LHCN-M2 (cell line): ENCODE data around the gene CCT6A. TPM values are rescaled to one million over a fixed set of nuclear protein-coding genes. Genes with fewer than 3 reads are reported as not detected.
"Not testable (repeated sequence)": the region's sequence is repeated elsewhere in the genome, so short reads cannot be mapped to it uniquely, and the experiment has no call there.

Source experiments
- DNase-seq: peaks from one replicate; pipeline ENCODE4 v3.0.0-alpha.2; 2012; ENCODE audit warnings: low read depth
- polyA plus RNA-seq: library from polyadenylated mRNA; unstranded; fragments of >200 nt; gene quantifications from one replicate; pipeline ENCODE4 v1.2.1, GENCODE V29; 2012; ENCODE audit warnings: missing spikeins
- total RNA-seq: library from RNA; depleted of rRNA; stranded (reverse); fragments of >200 nt; gene quantifications from 2 replicates; pipeline ENCODE4 v1.2.3, GENCODE V29; 2014; rRNA removed

CCT6A gene, protein sequence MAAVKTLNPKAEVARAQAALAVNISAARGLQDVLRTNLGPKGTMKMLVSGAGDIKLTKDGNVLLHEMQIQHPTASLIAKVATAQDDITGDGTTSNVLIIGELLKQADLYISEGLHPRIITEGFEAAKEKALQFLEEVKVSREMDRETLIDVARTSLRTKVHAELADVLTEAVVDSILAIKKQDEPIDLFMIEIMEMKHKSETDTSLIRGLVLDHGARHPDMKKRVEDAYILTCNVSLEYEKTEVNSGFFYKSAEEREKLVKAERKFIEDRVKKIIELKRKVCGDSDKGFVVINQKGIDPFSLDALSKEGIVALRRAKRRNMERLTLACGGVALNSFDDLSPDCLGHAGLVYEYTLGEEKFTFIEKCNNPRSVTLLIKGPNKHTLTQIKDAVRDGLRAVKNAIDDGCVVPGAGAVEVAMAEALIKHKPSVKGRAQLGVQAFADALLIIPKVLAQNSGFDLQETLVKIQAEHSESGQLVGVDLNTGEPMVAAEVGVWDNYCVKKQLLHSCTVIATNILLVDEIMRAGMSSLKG
- total RNA-seq = 318 and 320 TPM in 2 replicates
- 153 TPM for polyA plus RNA-seq

DNA sequence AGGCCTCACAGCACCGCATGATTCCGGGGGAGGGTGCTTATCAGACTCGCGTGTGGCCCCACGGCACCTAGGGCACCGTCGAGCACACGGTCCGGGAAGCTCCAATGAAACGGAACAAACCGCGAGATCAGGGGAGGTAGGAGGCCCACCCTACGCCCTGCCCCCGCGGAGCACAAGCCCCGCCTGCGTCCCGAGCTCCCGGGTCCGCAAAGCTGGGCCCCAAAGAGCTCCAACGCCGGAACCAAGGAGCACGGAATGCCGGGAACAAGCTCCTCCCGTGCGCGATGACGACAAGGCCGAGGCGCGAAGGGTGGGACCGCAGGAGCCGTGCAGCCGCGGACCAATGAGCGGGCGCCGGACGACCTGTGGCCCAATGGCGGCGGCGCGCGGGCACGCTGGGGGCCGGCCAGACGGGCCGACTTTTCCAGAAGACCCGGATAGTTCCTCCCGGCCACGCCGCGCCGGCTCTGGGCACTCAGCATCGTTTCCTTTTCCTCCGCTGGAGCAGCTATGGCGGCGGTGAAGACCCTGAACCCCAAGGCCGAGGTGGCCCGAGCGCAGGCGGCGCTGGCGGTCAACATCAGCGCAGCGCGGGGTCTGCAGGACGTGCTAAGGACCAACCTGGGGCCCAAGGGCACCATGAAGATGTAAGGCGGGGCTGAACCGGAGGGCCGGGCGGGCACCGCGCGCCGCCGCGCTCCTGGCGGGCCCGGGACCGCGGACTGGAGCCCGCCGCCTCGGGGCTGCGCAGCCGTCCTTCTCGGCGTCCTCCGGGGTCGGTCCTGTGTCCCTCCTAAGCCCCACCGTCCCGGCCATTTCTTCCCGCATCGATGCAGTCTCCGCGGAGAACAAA lies at the start of gene CCT6A, which contains the start of gene PSPH:
Gene CCT6A, plus strand, starts transcription at position 427 of the 853 bp plus-strand sequence. Its CDS starts 84 bp downstream, at position 511.
Gene PSPH, minus strand, starts transcription at position 106 of the 853 bp plus-strand sequence. CDS start 30,232 bp downstream, outside the sequence.
- DNase-seq = peak; percentile 99

DNA sequence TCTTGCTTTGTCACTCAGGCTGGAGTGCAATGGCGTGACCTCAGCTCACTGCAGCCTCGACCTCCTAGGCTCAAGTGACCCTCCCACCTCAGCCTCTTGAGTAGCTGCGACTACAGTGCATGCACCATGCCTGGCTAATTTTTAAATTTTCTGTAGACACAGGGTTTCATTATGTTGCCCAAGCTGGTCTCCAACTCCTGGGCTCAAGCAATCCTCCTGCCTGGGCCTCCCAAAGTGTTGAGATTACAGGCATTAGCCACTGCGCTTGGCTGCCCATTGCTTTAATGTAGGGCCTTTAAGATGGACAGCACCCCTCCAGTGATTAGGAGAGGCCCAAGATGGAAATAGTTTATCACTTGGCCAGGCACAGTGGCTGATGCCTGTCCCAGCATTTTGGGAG lies 47.8 kb upstream of the CCT6A start:
- DNase-seq = no peak

DNA sequence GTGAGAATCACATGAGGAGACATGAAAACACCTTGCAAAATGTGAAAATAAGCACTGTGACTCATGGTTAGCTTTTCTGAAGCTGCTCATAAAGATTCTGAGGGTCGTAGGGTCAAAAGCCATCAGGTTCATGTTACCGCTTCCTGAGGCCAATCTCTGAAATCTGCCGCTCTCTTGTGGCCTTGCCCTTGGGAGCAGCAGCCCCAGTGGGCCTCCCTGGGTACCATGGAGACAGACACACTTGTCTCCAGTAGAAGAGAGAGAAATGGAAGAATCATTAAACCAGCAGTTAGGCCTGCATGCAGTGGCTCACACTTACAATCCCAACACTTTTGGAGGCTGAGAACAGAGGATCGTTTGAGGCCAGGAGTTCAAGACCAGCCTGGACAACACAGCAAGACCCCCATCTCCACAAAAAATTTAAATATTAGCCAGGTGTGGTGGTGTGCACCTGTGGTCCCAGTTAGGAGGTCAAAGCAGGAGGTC lies 44.4 kb upstream of the CCT6A start:
- DNase-seq = peak; percentile 28

DNA sequence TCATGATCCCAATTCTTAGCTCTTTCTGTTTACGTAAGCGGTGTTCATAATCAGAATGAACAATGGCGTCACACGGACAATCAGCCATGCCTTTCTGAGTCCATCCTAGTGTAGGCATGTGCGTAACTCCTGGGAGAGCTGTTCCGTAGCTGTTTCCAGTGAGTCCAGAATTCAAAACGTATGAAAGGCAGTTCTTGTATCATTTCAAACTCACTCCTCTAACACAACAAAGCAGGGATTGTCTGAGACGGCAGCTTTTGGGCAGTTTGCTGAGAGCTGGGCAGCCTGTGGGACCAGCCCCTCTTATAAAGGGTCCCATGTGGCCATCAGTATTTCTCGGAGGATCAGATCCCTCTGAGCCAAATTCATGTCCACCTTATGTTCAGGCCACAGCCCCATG lies 43.7 kb upstream of the CCT6A start:
- no peak for DNase-seq

DNA sequence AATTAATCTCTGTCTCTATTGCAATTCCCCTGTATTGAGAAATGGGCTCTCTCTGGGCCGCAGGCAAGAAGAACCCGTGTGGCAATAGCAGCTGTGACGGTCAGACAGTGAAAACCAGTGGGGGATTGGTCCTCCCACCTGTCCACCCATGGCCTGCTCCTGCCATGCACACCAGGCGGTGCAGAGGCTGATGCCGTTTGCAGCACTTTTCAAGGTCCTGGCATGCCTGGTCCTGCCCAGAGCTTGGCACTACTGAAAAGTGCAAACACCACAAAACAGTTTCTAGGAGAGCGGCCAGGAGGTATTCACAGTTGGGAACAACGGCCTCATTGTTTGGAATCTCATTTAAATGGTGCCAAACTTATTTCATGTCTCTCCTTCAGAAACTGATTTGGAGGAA lies 41.9 kb upstream of the CCT6A start:
- DNase-seq = no peak

DNA sequence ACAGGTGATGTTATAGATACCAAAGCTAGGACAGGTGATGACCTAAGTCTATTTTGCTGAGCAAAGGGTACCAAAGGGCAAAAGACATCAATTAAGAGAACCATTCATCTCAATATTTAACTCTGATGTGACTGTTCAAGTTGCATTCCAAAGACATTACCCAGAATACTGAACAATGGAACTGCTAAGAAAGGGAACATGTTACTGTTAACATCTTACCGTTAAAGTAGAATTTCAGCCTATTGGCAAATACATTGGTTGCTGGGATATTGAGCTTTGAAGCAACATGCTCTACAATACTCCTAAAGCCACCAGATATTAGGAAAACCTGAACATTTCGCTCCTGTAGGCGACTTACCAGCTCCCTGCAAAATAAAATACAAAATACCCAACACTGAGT lies 34.5 kb upstream of the CCT6A start:
- DNase-seq = not testable (repeated sequence)

DNA sequence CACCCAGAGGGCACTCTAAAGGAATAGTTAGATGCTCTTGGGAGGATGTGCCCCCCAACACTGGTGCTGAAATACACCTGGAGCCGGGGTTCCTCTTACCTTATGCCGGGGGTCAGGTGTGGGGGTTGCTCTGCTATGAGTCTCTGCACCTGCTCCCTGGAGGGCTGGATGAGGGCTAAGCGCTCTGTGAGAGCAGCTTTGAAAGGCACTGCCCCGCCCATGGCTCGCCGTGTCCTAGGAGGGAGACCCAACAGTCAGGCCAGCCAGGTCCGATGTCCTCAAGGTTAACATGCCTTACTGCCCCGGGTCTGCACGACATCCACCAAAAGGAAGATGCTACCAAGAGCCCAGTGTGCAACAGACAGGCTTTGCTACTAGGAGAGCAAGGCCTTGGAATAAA lies 32.1 kb upstream of the CCT6A start:
- no peak for DNase-seq

DNA sequence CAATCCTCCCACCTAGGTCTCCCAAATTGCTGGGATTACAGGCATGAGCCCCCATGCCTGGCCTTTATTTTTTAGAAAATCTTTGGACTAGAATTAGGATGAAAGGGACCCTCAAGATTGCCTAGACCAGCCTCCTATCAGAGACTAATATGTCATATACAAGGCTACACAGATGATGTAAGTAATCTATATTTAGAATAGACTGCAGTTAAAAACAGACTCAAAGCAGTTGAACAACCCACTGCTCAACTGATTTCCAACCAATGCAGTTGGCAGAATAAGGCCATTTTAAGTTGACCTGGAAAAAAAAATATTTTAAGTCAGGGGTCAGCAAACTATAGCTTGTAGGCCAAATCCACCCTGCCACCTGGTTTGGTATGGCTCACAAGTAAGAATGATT lies 28.1 kb upstream of the CCT6A start:
- DNase-seq = no peak

DNA sequence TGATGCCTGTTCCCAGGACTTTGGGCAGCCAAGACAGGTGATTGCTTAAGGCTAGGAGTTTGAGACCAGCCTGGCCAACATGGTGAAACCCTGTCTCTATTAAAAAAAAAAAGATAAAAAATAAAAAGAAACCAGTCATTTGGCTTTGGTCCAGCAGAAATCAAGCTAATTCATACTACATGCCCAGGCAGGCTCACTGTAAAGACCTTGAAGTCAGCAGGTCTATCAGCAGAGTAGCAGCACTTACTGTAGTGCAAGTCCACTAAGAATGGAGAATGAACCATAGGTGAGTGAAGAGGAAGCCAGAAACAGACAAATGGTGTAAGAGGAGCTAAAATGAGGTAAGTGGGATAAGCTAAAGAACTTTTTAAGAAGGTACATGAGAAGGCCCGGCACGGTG lies 25.0 kb upstream of the CCT6A start:
- DNase-seq = no peak

DNA sequence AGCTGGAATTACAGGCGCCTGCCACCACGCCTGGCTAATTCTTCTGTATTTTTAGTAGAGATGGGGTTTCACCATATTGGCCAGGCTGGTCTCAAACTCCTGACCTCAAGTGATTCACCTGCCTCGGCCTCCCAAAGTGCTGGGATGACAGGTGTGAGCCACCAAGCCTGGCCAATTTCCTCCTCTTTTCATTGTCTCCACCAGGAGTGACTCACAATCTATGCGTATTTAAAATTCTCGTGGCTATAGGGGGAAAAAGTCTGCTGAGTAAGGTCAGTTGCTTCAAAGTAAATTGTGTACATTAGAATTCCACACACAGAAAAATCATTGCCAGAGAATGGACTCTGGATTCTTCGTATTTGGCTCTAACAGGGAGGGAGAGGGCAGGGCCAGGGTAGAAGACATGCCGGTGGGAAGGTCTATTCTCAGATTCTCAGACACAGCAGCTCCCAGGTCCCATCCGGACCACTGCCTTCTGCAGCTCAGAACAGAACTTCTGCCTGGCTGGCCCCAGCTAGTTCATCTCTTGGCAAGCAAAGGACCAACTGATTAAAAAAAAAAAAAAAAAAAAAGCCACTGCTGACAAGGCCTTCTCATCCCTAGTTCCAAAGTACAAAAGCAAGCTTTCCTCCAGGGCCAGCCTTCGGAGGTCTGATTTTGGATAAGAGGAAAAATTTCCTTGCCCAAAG lies 22.5 kb upstream of the CCT6A start:
- DNase-seq = peak; percentile 29

DNA sequence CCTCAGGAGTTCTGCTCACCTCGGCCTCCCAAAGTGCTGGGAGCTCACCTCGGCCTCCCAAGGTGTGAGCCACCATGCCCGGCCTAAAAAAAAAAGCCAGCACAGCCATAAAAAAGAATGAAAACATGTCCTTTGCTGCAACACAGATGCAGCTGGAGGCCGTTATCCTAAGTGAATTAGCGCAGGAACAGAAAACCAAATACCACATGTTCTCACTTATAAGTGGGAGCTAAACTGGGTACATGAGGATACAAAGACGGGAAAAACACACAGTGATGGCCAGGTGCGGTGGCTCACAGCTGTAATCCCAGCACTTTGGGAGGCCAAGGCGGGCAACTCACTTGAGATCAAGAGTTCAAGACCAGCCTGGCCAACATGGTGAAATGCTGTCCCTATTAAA lies 21.2 kb upstream of the CCT6A start:
- no peak for DNase-seq

DNA sequence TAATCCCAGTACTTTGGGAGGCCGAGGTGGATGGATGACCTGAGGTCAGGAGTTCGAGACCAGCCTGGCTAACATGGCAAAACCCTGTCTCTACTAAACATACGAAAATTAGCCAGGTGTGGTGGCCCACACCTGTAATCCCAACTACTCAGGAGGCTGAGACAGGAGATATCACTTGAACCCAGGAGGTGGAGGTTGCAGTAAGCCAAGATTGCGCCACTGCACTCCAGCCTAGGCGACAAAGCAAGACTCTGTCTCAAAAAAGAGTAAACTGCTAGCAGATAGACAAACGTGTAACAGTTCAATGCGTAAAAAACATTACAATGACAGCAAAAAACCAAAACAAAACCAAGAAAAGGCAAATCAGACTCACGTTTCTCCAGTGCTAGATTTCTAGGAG lies 20.0 kb upstream of the CCT6A start:
- DNase-seq = not testable (repeated sequence)

DNA sequence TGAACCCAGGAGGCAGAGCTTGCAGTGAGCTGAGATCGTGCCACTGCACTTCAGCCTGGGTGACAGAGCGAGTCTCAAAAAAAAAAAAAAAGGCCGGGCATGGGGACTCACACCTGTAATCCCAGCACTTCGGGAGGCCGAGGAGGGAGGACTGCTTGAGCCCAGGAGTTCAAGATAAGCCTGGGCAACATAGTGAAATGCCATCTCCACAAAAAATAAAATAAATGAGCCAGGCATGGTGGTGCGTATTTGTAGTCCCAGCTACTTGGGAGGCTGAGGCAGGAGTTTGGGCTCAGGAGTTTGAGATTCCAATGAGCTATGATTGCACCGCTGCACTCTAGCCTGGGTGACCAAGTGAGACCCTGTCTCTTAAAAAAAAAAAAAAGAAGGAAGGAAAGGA lies 19.0 kb upstream of the CCT6A start:
- DNase-seq = not testable (repeated sequence)

DNA sequence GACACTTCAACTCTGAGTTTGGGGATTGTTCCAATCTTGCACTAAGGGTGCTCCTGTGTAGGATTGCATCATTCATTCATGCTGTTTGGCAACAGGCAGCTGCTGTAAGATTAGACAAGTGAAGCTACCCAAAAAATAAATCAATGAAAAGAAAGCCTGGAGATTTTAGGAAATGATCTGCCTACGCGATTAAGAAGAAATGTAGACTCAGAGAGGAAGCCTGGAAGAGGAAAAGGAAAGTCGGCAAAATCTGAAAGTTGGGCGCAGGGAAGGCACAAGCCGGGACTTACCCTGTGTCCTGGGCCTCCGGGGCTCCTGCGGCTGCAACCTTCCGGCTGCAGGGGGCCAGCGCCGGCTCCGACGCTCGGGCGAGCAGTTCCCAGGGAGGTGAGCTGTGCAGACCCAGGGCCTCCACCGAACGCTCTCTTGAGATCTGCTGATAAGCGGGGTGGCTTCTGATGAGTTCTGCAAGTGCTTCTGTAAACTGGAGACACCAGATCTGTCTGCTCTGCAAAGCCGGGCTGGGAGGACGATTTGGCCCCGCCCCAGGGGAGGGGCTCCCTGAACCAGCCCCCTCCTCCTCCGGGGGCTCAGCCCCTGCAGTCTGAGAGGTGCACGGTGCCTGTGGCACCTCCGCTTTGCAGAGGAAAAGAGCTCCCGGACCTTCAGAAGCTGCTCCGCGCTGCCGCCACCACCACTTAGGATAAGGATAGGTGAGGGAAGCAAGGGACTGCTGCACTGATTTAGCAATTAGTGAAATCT lies 17.7 kb upstream of the CCT6A start:
- DNase-seq = peak; percentile 62

DNA sequence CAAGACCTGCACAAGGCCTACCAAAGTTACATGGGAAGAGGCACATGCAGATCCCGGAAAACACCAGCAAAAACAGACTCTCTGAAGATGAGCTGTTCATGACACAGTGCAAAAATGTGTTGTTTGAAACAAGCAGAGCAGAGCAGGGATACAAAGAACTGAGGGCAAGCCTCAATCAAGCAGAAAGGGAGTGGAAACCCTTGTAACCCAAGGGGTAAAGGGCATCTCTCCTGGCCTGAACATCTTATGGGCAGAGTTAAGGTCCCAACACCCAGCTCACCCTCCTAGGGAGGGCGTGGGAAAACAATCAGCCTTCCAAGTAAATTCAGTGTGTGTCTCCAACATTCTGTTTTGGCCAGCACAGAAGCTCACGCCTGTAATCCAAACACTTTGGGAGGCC lies 10.8 kb upstream of the CCT6A start:
- no peak for DNase-seq

DNA sequence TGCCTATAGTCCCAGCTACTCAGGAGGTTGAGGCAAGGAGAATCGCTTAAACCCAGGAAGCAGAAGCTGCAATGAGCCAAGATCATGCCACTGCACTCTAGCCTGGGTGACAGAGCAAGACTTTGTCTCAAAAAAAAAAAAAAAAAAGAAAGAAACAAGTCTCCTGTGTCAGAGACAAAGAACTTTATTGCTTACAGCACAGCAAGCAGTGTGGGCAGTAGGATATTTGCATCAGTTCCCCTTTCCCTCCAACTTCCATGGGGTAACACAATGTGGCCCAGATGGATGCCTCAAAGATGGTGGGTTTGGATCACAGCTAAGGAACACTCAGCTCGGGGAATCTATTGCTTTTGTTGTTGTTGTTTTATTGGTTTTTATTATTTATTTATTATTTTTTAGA lies 5.8 kb upstream of the CCT6A start:
- not testable (repeated sequence) for DNase-seq

DNA sequence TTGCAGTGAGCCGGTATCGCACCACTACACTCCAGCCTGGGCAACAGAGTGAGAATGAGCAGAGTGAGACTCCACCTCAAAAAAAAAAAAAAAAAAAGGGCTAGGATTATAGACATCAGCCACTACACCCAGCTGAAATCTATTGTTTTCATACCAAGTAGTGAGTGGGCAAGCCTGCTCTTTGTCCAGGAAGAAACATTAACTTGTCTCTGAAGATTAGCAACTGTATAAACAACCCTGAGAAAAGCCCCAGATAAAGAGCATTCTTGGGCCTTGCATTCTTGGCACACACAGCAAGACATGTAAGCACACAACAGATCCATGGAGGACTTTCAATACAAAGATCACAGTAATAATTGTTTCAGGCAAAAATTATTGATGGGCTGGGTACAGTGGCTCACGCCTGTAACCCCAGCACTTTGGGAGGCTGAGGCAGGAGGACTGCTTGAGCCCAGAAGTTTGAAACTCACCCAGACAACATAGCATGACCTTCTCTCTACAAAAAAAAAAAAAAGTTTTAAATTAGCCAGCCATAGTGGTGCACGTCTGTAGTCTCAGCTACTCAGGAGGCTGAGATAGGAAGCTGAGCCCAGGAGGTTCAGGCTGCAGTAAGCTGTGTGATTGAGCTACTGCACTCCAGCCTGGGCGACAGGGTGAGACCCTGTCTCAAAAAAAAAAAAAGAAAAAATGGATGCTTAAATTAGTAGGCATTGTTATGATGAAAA lies 4.7 kb upstream of the CCT6A start:
- peak; percentile 95 for DNase-seq

DNA sequence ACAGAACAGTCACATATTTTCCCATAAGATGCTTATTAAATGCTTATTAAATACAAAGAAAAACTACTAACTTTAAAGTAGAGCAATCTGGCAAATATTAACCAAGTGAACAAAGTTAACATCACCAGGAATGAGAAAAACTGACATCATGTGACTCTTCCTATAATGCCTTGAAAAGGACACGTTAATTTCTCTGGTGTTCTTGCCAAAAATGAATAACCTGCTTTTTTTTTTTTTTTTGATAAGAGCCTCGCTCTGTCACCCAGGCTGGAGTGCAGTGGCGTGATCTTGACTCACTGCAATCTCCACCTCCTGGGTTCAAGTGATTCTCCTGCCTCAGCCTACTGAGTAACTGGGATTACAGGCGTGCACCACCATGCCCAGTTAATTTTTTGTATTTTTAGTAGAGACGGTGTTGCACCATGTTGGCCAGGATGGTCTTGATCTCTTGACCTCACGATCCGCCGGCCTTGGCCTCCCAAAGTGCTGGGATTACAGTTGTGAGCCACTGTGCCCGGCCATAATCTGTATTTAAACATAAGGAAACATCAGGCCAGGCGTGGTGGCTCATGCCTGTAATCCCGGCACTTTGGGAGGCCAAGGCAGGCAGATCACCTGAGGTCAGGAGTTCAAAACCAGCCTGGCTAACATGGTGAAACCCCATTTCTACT lies 4.0 kb upstream of the CCT6A start:
- DNase-seq = peak; percentile 9

DNA sequence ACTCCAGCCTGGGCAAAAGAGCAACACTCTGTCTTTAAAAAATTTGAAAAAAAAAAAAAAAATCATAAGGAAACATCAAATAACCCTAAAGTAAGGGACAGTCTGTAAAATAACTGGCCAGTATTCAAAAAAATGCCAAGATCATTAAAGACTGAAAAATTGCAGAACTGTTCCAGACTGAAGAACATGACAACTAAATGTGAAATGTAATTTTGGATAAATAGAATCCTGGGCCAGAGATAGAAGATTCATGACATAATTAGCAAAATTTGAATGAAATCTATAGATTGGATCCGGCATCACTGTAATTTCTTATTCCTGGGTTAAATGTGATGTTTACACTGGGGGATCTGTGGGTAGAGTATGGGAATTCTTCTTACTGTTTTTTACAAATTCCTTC lies 3.3 kb upstream of the CCT6A start:
- no peak for DNase-seq
